OCI-LY7 (cell line): ENCODE measurements around the gene NREP. TPM values are rescaled to one million over a fixed set of nuclear protein-coding genes. Genes with fewer than 3 reads are reported as not detected.

Experiments
- BruUV-seq: library from RNA; stranded (reverse); fragments of 400-500 nt; replicated peaks from 2 replicates; lab custom pipeline; 2021; lab: Mats Ljungman, UMichigan
- CTCF ChIA-PET: fragments of 300-600 bp; sonication (Branson Sonifier 250); formaldehyde crosslinking; loops from one replicate; lab custom pipeline; 2022; ENCODE audit warnings: antibody characterized with exemption; ENCODE audit not compliant: unreplicated experiment; lab: Charles Lee
- POLR2A ChIA-PET: fragments of 300-600 bp; sonication (Branson Sonifier 250); formaldehyde crosslinking; loops from one replicate; lab custom pipeline; 2022; ENCODE audit warnings: antibody characterized with exemption; lab: Charles Lee
- DNase-seq: peaks from one replicate; pipeline ENCODE4 v3.0.0-alpha.2; 2015; ENCODE audit warnings: low spot score
- H2AFZ ChIP-seq: fragments of 200-600 bp; sonication (generic), shearing (Covaris generic); 2 replicates; pipeline ENCODE4 v1.6.1; 2014; ENCODE audit warnings: mild to moderate bottlenecking, antibody characterized with exemption, low read length, moderate library complexity
- H3K27ac ChIP-seq: fragments of 200-600 bp; sonication (generic); 2 replicates; pipeline ENCODE4 v1.5.1; 2014; ENCODE audit warnings: mixed run types, low read depth, mild to moderate bottlenecking, moderate library complexity, low read length, inconsistent platforms; ENCODE audit not compliant: poor library complexity, severe bottlenecking
- H3K36me3 ChIP-seq: fragments of 200-600 bp; sonication (generic); 2 replicates; pipeline ENCODE4 v1.6.1; 2014; ENCODE audit warnings: mild to moderate bottlenecking, antibody characterized with exemption, low read length, moderate library complexity, mixed read lengths; ENCODE audit not compliant: insufficient read depth
- H3K4me1 ChIP-seq: fragments of 200-600 bp; sonication (generic); 2 replicates; pipeline ENCODE4 v1.5.1; 2014; ENCODE audit warnings: mild to moderate bottlenecking, low read length; ENCODE audit not compliant: insufficient read depth, poor library complexity, severe bottlenecking
- H3K4me2 ChIP-seq: fragments of 200-600 bp; sonication (generic); 2 replicates; pipeline ENCODE4 v1.6.1; 2014; ENCODE audit warnings: mild to moderate bottlenecking, low read length
- H3K4me3 ChIP-seq: fragments of 200-600 bp; sonication (generic); 2 replicates; pipeline ENCODE4 v1.5.1; 2014; ENCODE audit warnings: mild to moderate bottlenecking, low read depth, low read length; ENCODE audit not compliant: poor library complexity, severe bottlenecking
- H3K79me2 ChIP-seq: fragments of 200-600 bp; sonication (generic); 2 replicates; pipeline ENCODE4 v1.6.1; 2016; ENCODE audit warnings: low read depth, mild to moderate bottlenecking, low read length, moderate library complexity, mixed read lengths; ENCODE audit not compliant: insufficient read depth
- H3K9me2 ChIP-seq: fragments of 200-600 bp; sonication (generic); 2 replicates; pipeline ENCODE4 v1.6.1; 2016; ENCODE audit warnings: mild to moderate bottlenecking, low read length, mixed read lengths; ENCODE audit not compliant: insufficient read depth
- H3K9me3 ChIP-seq: fragments of 200-600 bp; sonication (generic); 2 replicates; pipeline ENCODE4 v1.6.1; 2014; ENCODE audit warnings: mild to moderate bottlenecking, mixed run types, low read length, mixed read lengths
- H4K20me1 ChIP-seq: fragments of 200-600 bp; sonication (generic); 2 replicates; pipeline ENCODE4 v1.6.1; 2014; ENCODE audit warnings: mild to moderate bottlenecking, antibody characterized with exemption, low read length, moderate library complexity, mixed read lengths; ENCODE audit not compliant: insufficient read depth
- EZH2phosphoT487 ChIP-seq: fragments of 200-600 bp; sonication (generic); IDR thresholded peaks from 2 replicates; pipeline ENCODE4 v1.6.1; 2018; ENCODE audit warnings: low read depth, borderline replicate concordance, mild to moderate bottlenecking, mixed run types, antibody characterized with exemption, low read length, moderate library complexity, mixed read lengths
- intact Hi-C: fragments of 100-400 bp; cut with micrococcal nuclease; formaldehyde crosslinking; loops from one replicate; pipeline ENCODE4 v1.10.0; 2022; ENCODE audit not compliant: unreplicated experiment
- total RNA-seq, 2 experiments: library from RNA; depleted of rRNA in 1 of 2; stranded (reverse); fragments of >200 nt in 1 of 2; shearing (Covaris generic) in 1 of 2; gene quantifications; 2 replicates each; pipeline ENCODE4 v1.2.3, GENCODE V29; 2014 to 2022
- TF ChIP-seq, protein P1 (sequence below): fragments of 200-600 bp; sonication (generic); conservative IDR thresholded peaks from 2 replicates; pipeline ENCODE4 v1.5.1; 2014; ENCODE audit warnings: mild to moderate bottlenecking, antibody characterized with exemption, low read length, moderate library complexity, mixed read lengths

Gene NREP
- total RNA-seq, 2 experiments from 2014 or later: 40.0 to 100 TPM

GRCh38 chr5:111738118-111738517, 18.9 kb downstream of the NREP start:
- POLR2A ChIA-PET: interaction anchor here (0.6 to 2.1 kb wide), 7 partner anchors 11 to 35 kb away, joined by 3 to 10 read pairs (median 5); no protein-coding TSS in a partner anchor
- CTCF ChIA-PET: no interaction called here

GRCh38 chr5:111737716-111738115, 19.3 kb downstream of the NREP start:
- Histone ChIP-seq H3K36me3 (peaks cover 28% of the 10 kb centered on the region), H3K79me2 (no peaks in the 10 kb centered on the region), H3K9me2 (no peaks in the 10 kb centered on the region), H3K27ac (no peak overlapping the region), H3K4me2 (peak overlapping the region; percentile 45; the same call in 1 of the 2 replicates), H3K9me3 (no peaks in the 10 kb centered on the region), H3K4me1 (peaks cover 50% of the 10 kb centered on the region), H4K20me1 (0 out of 2 replicates have a peak, but pooled peaks cover 4% of the 10 kb centered on the region), H2AFZ (no peak overlapping the region), H3K4me3 (no peak overlapping the region)
- no peak for TF ChIP-seq EZH2phosphoT487
- TF ChIP-seq, protein P1, sequence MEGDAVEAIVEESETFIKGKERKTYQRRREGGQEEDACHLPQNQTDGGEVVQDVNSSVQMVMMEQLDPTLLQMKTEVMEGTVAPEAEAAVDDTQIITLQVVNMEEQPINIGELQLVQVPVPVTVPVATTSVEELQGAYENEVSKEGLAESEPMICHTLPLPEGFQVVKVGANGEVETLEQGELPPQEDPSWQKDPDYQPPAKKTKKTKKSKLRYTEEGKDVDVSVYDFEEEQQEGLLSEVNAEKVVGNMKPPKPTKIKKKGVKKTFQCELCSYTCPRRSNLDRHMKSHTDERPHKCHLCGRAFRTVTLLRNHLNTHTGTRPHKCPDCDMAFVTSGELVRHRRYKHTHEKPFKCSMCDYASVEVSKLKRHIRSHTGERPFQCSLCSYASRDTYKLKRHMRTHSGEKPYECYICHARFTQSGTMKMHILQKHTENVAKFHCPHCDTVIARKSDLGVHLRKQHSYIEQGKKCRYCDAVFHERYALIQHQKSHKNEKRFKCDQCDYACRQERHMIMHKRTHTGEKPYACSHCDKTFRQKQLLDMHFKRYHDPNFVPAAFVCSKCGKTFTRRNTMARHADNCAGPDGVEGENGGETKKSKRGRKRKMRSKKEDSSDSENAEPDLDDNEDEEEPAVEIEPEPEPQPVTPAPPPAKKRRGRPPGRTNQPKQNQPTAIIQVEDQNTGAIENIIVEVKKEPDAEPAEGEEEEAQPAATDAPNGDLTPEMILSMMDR: no peak
- intact Hi-C loops: loop anchor here (2.0 kb wide), 1 partner anchor 19 kb away; the partner anchor contains the start of gene NREP
- no TSS peak for BruUV-seq
- CTCF ChIA-PET: no interaction called here
- no peak for DNase-seq
- POLR2A ChIA-PET: interaction anchor here (0.6 to 2.1 kb wide), 6 partner anchors 10 to 35 kb away, joined by 3 to 10 read pairs (median 6); no protein-coding TSS in a partner anchor

More at GRCh38 chr5:111738118-111738517, 18.9 kb downstream of the NREP start:
- 0 out of 2 replicates have a peak, but pooled peaks cover 4% of the 10 kb centered on the region for H4K20me1 ChIP-seq
- H3K36me3 ChIP-seq: peaks cover 24% of the 10 kb centered on the region
- no peak overlapping the region for H2AFZ ChIP-seq
- TF ChIP-seq, protein P1: no peak
- TF ChIP-seq EZH2phosphoT487: no peak
- H3K4me1 ChIP-seq: peaks cover 54% of the 10 kb centered on the region
- peak overlapping the region; percentile 8 for H3K4me3 ChIP-seq
- H3K4me2 ChIP-seq: peak overlapping the region; percentile 45
- peak overlapping the region; percentile 32 for H3K27ac ChIP-seq
- H3K9me3 ChIP-seq: no peaks in the 10 kb centered on the region
- H3K79me2 ChIP-seq: no peaks in the 10 kb centered on the region
- peak; percentile 41 for DNase-seq
- intact Hi-C loops: loop anchor here (2.0 kb wide), 1 partner anchor 19 kb away; the partner anchor contains the start of gene NREP
- no TSS peak for BruUV-seq
- no peaks in the 10 kb centered on the region for H3K9me2 ChIP-seq
